Astrocyte of the cerebellum (primary cell): ENCODE results near the gene DUSP21.
"Not testable (repeated sequence)": the region's sequence is repeated elsewhere in the genome, so short reads cannot be mapped to it uniquely, and the experiment has no call there.

ENCODE experiments used
- DNase-seq: peaks from one replicate; pipeline ENCODE4 v3.0.0-alpha.2; 2011; ENCODE audit warnings: low read depth
- H3K4me3 ChIP-seq: 2 replicates; pipeline ENCODE4 v1.5.1; 2011; ENCODE audit warnings: mild to moderate bottlenecking, low read depth, low read length, moderate library complexity
- CTCF ChIP-seq: IDR thresholded peaks from 2 replicates; pipeline ENCODE4 v1.5.1; 2012; ENCODE audit warnings: low read length, low read depth, moderate library complexity, mild to moderate bottlenecking; ENCODE audit errors: missing control alignments
- in situ Hi-C: cut with HindIII; loops from 2 replicates; pipeline ENCODE4 v1.10.0; 2017; ENCODE audit warnings: low sequenced_read_pairs

DUSP21 gene

DNA sequence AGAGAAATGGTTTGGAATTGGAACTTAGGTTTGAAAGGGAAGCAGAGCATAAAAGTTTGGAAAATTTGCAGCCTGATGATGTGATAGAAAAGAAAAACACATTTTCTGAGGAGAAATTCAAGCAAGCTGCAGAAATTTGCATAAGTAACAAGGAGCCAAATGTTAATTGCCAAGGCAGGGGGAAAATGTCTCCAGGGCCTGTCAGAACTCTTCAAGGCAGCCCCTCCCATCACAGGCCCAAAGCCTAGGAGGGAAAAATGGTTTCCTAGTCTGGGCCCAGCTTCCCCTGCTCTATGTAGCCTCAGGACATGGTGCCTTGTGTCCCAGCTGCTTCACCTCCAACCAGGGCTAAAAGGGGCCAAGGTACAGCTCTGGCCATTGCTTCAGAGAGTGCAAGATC is 21.2 kb upstream of the DUSP21 start:
- H3K4me3 ChIP-seq, result no peak overlapping the region
- no peak for DNase-seq
- no peak for TF ChIP-seq CTCF
- in situ Hi-C loops, result no loop called here

- DNase-seq, H3K4me3 ChIP-seq, in situ Hi-C loops: not testable (repeated sequence)
These were observed 20.6 kb upstream of the DUSP21 start for GRCh38 chrX:44823193-44823592.

- DNase-seq, result peak; percentile 72
- in situ Hi-C loops, result no loop called here
- no peak for TF ChIP-seq CTCF
- no peak overlapping the region for H3K4me3 ChIP-seq
These were observed 15.7 kb upstream of the DUSP21 start for GRCh38 chrX:44828008-44828605.

DNA sequence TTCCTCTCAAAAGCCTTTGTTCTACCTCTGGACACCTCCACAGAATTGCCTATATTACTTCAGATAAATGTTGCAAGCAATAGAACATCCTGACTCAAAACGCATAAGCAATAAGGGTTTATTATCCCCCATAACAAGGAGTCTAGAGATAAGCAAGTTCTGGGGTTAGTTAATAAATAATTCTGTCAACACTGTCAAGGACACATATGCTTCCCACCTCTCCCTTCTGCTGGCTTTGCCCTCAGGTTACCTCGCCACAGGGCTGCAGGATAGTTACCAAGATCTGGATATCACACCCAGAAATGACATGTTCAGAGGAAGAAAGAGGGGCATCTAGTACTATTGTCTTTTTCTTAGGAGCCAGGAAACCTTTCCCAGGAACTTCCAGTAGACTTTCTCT is 14.0 kb upstream of the DUSP21 start:
- no peak for TF ChIP-seq CTCF
- no peak for DNase-seq
- in situ Hi-C loops, result no loop called here
- H3K4me3 ChIP-seq, result no peak overlapping the region

DNA sequence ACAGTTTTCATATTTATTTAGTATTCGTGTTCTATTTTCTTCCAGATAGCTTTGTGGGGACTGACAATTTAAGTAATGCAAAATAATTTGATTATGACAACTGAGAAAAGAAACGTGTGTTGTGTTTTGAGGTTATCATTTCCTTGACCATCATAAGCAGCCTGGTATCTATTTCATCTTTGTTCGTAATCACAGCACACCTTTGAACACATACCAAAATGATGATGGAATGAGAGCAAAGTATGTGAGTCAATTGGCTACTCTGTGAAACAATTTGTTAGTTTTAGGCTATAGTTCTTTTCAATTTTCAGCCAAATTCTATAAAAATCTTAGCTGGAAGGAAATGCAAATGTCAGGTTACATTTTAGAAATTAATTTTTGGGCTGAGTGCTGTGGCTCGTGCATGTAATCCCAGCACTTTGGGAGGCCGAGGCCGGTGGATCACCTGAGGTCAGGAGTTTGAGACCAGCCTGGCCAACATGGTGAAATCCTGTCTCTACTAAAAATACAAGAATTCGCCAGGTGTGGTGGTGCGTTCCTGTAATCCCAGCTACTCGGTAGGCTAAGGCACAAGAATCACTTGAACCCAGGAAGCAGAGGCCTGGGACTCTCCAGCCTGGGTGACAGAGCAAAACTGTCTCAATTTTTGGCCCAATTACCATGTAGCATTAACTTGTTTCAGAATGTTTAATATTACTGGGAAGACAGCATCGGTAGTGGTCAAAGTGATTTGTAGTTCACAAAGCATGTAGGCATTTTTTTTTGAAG is 1.1 kb upstream of the DUSP21 start:
- no peak for DNase-seq
- no peak overlapping the region for H3K4me3 ChIP-seq
- TF ChIP-seq CTCF, result no peak
- in situ Hi-C loops, result no loop called here

DNA sequence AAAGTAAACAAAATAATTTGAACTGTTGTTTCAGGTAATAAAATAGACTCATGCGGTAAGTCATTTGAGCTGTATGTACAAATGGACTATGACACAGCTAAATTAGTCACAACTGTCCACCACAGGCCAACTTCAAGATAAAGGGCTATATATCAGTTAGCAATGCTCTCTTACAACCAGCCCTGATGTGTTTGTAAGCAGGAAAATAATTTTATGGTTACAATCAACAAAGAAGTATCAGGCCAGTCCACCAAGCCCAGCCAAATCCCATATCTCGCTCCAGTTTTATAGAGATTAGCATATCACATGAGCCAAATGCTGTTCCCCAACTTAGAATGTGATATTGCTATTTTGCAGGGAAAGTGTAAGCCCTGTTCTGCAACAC is 511 bp upstream of the DUSP21 start:
- in situ Hi-C loops, result no loop called here
- DNase-seq, result no peak
- H3K4me3 ChIP-seq, result no peak overlapping the region
- TF ChIP-seq CTCF, result no peak

- TF ChIP-seq CTCF, result no peak
- in situ Hi-C loops, result no loop called here
These were observed 383 bp downstream of the DUSP21 start for GRCh38 chrX:44844204-44844603.

DNA sequence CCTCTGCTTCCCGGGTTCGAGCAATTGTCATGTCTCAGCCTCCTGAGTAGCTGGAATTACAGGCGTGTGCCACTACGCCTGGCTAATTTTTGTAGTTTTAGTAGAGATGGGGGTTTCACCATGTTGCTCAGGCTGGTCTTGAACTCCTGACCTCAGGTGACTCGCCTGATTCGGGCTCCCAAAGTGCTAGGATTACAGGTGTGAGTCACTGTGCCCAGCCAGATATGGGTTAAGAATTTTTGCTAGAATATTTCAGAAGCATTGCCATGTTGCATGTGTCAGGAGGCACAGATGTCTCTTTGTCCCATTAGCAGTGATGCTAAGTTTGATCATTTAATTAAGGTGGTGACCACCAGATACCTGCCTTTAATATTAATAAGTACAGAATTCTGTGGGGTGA is 7.1 kb downstream of the DUSP21 start:
- in situ Hi-C loops, DNase-seq, H3K4me3 ChIP-seq: not testable (repeated sequence)

More at GRCh38 chrX:44844204-44844603, 383 bp downstream of the DUSP21 start:
- no peak for DNase-seq
- no peak overlapping the region for H3K4me3 ChIP-seq
